Progenitor cell of endocrine pancreas (in vitro differentiated cells): ENCODE measurements around the gene PPP2R2C. TPM values are rescaled to one million over a fixed set of nuclear protein-coding genes. Genes with fewer than 3 reads are reported as not detected.

Experiments used
- DNase-seq: peaks from one replicate; pipeline ENCODE4 v3.0.0; 2021; ENCODE audit warnings: low spot score; ENCODE audit not compliant: unreplicated experiment
- H3K27ac Mint-ChIP-seq: 2 replicates; pipeline ENCODE4 v1.8.0; 2021; ENCODE audit warnings: mild to moderate bottlenecking, moderate library complexity, mixed read lengths
- H3K27me3 Mint-ChIP-seq: 2 replicates; pipeline ENCODE4 v1.8.0; 2021; ENCODE audit warnings: mixed read lengths
- H3K36me3 Mint-ChIP-seq: 2 replicates; pipeline ENCODE4 v1.8.0; 2022; ENCODE audit warnings: mixed read lengths; ENCODE audit not compliant: insufficient read depth
- H3K4me1 Mint-ChIP-seq: 2 replicates; pipeline ENCODE4 v1.8.0; 2021; ENCODE audit warnings: low read depth, mixed read lengths
- H3K4me3 Mint-ChIP-seq: 2 replicates; pipeline ENCODE4 v1.8.0; 2021; ENCODE audit warnings: low read depth, mild to moderate bottlenecking, moderate library complexity, mixed read lengths
- H3K9me3 Mint-ChIP-seq: 2 replicates; pipeline ENCODE4 v1.8.0; 2021; ENCODE audit warnings: low read depth, mixed read lengths
- total RNA-seq: library from RNA; stranded (reverse); gene quantifications from 2 replicates; pipeline ENCODE4 v1.2.1, GENCODE V29; 2021
- TF ChIP-seq, protein P1 (sequence below): fragments of 200-600 bp; sonication (generic); IDR thresholded peaks from one replicate; pipeline ENCODE4 v1.5.0; 2021; ENCODE audit warnings: antibody characterized with exemption, mild to moderate bottlenecking; ENCODE audit not compliant: unreplicated experiment

The PPP2R2C gene
- total RNA-seq, 1 donor from 2014 or later, result 0.19 TPM

DNA sequence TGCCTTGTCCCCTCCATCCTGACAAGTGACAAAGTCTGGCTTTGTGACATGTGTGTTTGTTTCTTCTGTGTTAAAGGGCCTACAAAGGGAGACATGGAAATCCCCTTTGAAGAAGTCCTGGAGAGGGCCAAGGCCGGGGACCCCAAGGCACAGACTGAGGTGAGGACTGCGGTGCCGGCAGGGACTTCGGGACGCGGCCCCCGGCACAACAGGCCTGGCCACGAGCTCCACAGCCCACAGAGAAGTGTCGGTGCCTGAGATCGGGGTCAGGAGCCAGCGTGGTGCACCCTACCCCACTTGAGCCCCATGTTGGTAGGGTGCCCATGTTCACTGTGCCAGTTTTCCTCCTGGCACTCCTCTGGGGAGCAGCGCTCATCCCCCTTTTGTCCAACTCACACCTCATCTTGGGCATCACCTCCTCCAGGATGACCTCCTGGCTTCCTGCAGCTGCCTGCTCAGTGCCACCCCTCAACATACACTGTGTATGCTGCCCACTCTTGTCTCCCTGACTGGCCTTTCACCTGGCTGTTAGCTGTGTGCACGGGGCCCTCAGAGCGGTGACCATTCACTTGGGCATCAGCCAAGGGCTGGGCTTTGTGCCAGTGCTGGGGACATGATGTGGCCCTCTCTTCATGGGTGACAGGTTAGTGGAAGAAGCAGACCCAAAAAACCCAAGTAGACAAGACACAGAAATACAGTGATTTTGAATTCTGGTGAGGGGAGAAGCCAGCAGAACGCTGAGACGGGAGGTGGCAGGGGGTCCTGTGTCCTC is 185.2 kb downstream of the PPP2R2C start:
- no peaks in the 10 kb centered on the region for H3K4me1 Mint-ChIP-seq
- no peak for DNase-seq
- peaks cover 8% of the 10 kb centered on the region for H3K36me3 Mint-ChIP-seq
- no peaks in the 10 kb centered on the region for H3K27me3 Mint-ChIP-seq
- TF ChIP-seq, protein P1, sequence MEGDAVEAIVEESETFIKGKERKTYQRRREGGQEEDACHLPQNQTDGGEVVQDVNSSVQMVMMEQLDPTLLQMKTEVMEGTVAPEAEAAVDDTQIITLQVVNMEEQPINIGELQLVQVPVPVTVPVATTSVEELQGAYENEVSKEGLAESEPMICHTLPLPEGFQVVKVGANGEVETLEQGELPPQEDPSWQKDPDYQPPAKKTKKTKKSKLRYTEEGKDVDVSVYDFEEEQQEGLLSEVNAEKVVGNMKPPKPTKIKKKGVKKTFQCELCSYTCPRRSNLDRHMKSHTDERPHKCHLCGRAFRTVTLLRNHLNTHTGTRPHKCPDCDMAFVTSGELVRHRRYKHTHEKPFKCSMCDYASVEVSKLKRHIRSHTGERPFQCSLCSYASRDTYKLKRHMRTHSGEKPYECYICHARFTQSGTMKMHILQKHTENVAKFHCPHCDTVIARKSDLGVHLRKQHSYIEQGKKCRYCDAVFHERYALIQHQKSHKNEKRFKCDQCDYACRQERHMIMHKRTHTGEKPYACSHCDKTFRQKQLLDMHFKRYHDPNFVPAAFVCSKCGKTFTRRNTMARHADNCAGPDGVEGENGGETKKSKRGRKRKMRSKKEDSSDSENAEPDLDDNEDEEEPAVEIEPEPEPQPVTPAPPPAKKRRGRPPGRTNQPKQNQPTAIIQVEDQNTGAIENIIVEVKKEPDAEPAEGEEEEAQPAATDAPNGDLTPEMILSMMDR, result no peak
- no peak overlapping the region for H3K27ac Mint-ChIP-seq
- H3K4me3 Mint-ChIP-seq, result no peak overlapping the region
- no peaks in the 10 kb centered on the region for H3K9me3 Mint-ChIP-seq

DNA sequence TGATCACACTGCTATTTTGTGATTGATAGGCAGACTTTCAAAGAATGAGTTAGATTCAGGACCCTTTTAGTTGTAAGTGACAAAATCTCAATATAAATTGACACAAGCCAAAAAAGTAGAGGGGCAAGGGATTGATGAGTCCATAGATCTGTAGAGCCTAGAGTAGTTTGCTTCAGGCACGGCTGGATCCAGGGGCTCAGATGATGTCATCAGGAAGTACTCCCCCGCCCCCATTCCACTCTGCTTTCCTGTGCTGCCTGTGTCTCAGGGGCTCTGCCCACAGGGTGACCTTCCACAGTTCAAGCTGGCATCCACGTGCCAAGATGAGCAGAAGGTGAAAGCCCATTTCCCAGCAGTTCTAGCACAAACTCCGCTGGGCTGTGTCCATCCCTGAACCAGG is 189.1 kb downstream of the PPP2R2C start:
- H3K27ac Mint-ChIP-seq, result no peak overlapping the region

DNA sequence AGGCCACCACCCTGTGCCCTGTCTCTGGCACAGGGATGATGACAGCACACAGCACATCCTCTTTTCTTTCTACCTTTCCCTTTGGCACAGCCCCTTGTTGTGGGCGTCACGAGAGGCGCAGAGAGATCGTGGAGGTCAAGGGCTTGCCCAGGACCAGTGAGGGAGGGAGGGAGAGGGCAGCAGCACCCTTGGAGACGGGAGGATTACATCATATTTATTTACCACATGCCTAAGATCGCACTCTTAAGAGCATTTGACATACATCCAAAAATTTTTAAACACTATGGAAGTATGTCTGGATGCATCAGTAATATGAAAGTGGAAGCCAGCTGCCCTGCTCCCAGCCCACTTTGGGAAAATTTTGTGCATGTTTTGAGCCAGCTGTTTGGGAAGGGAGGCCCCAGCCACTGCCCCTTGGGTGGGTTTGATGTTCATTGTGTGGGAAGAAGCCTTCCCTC is 190.1 kb downstream of the PPP2R2C start:
- Mint-ChIP-seq H3K9me3 (no peaks in the 10 kb centered on the region), H3K4me3 (no peak overlapping the region), H3K27me3 (no peaks in the 10 kb centered on the region), H3K36me3 (peaks cover 4% of the 10 kb centered on the region), H3K4me1 (peaks cover 2% of the 10 kb centered on the region), H3K27ac (no peak overlapping the region)
- TF ChIP-seq, protein P1, result no peak
- no peak for DNase-seq

More for the DNA sequence above, 189.1 kb downstream of the PPP2R2C start:
- peaks cover 2% of the 10 kb centered on the region for H3K4me1 Mint-ChIP-seq
- H3K36me3 Mint-ChIP-seq, result peaks cover 5% of the 10 kb centered on the region
- H3K9me3 Mint-ChIP-seq, result no peaks in the 10 kb centered on the region
- H3K4me3 Mint-ChIP-seq, result no peak overlapping the region
- TF ChIP-seq, protein P1, result no peak
- H3K27me3 Mint-ChIP-seq, result no peaks in the 10 kb centered on the region
- DNase-seq, result no peak

DNA sequence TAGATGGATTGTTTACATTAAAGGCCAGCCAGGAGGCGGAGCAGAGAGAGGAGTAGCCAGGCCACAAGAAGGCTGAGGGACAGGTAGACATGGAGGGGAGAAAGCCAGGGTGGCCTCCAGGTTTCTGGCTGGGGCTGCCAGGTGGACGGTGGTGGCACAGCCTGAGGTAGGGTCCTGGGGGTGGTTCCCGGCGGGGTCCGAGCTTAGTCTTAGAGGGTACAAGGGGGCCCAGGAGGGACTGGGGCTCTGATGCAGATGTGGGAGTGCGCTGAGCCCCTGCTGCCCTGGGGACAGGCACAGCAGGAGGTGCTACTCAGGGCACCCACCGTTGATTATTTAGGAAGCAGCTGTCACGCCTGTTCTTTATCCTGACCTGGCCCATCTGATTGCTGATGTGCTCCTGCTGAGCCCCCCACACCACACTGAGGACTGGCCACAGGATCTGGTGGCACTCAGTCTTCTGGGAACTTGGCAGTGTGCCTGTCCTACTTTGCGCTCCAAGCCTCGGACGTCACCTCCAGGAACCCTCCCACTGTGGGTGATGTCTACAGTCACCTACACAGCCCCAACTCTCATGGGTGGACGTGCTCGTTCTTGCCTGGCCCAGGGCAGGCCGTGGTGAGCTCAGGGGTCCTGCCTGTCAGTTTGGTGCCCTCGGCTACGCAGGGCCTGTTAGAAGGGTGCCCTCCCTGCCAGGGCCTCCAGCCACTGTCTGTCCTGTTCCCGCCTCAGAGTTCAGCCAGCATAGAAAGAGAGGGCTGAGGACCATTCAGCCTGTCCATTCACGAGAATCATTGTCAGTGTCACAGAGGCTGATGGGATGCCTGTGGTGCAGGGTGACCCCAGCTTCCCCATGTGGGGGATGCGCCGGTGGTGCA is 190.7 kb downstream of the PPP2R2C start:
- TF ChIP-seq, protein P1, result no peak
- peak overlapping the region; percentile 81 for H3K27ac Mint-ChIP-seq
- no peak overlapping the region for H3K4me3 Mint-ChIP-seq

DNA sequence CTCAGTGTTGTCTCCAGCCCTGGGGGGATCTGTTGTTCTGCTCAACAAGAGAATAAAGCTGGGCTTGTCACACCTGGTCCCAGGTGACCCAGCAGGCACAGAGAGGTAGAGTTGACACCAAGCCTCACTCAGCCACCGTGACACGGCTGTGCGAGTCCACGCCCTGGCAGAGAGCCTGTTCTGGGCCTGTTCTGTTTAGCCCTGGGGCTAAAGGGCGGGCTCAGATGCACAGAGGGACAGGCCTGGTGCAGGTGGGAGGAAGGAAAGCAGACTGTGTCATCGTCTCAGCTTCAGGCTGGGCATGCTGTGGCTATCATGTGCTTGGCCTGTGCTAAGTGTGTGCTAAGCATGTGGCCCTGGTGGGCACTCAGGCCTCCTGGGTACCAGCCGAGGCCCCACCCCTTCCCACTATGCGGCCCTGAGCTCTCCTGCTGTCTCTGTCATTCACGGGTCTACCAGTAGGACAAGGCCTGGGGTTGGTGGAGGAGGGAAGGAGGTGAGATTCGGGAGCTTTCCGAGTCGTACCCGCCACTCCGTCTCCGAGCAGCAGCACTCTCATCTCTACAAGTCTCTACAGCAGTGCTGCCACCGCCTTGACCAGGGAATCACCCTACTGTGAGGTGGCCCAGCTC is 191.9 kb downstream of the PPP2R2C start:
- Mint-ChIP-seq H3K9me3 (no peaks in the 10 kb centered on the region), H3K36me3 (peaks cover 3% of the 10 kb centered on the region), H3K27ac (no peak overlapping the region), H3K27me3 (no peaks in the 10 kb centered on the region), H3K4me1 (peaks cover 9% of the 10 kb centered on the region), H3K4me3 (no peak overlapping the region)
- no peak for DNase-seq
- TF ChIP-seq, protein P1, result no peak

More for the DNA sequence above, 190.7 kb downstream of the PPP2R2C start:
- peaks cover 4% of the 10 kb centered on the region for H3K36me3 Mint-ChIP-seq
- H3K9me3 Mint-ChIP-seq, result no peaks in the 10 kb centered on the region
- peaks cover 4% of the 10 kb centered on the region for H3K4me1 Mint-ChIP-seq
- no peak for DNase-seq
- H3K27me3 Mint-ChIP-seq, result no peaks in the 10 kb centered on the region
